GM19099 (cell line): ENCODE data around the gene GPC1.

ENCODE experiments used
- POLR2A ChIP-seq: IDR thresholded peaks from 3 replicates; pipeline ENCODE4 v1.6.1; 2011; ENCODE audit warnings: low read depth; ENCODE audit not compliant: insufficient read length; ENCODE audit errors: extremely low read depth

The GPC1 gene

DNA sequence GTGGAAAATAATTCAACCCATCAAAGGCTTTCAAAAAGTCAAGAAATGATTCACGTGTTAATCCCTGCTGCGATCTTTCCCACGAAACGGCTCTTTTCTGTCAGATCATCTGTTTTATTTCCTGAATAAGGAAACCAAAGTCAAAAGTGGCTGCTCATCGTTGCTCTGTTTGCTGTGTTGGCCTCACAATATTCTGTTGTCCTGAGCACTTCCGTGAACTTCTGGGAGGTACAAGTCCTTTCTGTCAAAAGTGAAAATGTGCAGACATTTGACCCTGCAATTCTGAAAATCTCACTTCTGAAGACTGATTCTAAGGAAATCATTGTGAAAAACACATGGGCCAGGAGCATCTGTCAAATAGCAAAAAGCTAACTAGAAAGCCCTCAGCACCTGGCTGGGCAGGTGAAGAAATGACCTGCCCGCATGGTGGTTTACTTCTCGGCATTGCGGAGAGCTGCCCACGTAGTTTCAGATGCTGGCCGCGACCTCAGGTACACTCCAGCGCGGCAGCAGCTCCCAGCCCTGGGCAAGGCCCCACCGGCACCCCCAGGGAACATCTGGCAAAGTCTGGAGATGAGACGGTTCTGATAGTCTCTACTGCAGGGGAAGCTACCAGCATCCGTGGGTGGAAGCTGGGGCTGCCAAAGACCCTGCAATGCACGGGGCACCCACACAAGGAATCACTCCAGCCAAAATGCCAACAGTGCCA, 31.9 kb upstream of the GPC1 start:
- TF ChIP-seq POLR2A = no peak

DNA sequence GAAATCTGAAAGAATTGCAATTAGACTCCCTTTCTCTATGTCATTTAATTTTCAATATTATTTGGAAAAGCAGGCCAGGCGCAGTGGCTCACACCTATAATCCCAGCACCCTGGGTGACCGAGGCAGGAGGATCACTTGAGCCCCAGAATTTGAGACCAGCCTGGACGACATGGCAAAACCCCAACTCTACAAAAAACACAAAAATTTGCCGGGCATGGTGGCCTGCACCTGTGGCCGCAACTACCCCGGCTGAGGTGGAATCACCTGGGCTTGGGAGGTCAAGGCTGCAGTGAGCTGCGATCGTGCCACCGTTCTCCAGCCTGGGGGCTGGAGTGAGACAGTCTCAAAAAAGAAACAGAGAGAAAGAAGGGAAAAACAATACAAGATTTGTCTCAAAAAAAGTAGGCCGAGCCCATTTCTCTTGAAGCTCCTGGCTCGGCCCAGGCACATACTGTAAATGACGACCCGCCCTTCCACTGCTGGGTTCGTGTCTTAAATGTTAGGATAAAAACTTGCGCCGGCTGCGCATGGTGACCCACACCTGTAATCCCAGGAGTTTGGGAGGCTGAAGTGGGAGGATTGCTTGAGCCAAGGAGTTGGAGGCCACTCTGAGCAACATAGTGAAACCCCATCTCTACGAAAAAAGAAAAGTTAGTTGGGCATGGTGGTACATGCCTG, 31.1 kb upstream of the GPC1 start:
- TF ChIP-seq POLR2A = no peak

DNA sequence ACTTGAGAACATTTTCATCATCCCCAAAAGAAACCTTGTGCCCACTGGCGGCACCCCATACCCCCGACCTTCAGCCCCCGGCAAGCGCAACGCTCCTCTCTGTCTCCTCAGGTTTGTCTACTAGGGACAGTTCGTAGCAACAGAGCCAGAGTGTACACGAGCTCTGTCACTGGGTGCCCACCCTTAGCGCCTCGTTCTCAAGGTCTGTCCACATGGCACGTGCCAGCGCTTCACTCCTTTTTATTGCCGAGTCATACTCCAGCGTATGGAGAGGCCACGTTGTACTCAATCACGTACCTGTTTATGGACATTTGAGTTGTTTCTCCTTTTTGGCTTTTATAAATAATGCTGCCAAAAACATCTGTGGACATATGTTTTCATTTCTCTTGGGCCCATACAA, 30.3 kb upstream of the GPC1 start:
- TF ChIP-seq POLR2A = no peak

DNA sequence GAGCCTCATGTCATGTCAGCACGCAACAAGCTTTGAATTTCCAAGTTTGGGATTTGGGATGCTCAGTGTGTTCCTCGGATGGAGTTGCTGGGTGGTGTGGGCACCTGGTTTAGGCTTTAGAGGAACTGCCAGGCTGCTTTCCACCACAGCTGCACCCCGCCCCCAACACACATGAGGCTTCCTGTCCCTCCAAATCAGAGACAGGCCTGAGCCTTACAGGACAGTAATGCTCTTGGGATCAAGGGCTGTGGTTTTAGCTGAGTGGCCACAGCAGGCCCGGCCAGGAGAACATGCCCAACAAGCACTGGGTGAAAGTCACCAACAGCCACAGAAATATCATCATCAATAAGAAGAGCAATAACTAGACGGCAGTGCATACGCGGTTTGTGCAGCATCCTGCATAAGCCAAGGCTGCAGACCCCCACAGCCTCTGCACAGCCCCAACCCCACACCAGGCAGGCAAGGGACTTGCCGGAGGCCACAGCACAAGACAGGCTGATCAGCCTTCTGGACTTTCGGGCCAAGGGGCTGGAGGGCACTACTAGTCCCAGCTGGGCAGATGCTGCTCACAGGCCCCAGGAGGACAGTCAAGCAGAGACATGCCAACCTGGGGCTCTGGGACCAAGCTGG, 29.7 kb upstream of the GPC1 start:
- TF ChIP-seq POLR2A = no peak

DNA sequence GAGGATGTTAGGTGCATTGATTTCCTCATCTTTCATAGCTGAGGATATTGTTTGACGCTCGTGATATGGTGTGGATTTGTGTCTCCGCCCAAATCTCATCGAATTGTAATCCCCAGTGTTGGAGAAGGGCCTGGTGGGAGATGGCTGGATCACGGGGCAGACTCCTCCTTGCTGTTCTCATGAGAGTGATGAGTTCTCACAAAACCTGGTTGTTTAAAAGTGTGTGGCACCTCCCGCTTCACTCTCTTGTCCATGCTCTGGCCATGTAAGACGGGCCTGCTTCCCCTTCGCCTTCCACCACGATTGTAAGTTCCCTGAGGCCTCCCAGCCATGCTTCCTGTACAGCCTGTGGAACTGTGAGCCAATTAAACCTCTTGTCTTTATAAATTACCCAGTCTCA, 28.4 kb upstream of the GPC1 start:
- no peak for TF ChIP-seq POLR2A

DNA sequence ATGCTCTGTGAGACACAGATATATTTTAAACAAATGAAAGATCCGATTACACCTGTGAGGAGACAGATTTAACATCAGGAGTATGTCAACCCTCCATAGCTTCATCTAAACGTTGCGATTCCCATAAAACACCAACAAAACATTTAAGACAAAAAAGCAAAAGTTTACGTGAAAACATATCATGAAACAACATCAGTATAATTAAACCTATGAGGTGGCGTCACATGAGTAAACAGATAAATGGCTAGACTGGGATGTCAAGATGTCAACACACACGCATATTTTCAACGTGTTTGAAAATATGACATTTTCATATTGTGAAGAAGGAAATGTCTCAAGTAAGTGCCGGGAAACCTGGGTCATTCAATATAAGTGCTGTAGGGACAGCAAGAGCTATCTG, 25.5 kb upstream of the GPC1 start:
- TF ChIP-seq POLR2A = no peak

DNA sequence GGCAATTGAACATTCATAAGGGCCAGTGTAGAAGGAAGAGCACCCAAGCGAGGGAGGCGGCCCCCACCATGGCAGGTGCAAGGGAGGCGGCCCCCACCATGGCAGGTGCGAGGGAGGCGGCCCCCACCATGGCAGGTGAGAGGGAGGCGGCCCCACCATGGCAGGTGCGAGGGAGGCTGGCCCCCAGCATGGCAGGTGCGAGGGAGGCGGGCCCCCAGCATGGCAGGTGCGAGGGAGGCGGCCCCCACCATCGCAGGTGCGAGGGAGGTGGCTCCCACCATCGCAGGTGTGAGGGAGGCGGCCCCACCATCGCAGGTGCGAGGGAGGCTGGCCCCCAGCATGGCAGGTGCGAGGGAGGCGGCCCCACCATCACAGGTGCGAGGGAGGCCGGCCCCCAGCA, 24.7 kb upstream of the GPC1 start:
- TF ChIP-seq POLR2A = no peak

DNA sequence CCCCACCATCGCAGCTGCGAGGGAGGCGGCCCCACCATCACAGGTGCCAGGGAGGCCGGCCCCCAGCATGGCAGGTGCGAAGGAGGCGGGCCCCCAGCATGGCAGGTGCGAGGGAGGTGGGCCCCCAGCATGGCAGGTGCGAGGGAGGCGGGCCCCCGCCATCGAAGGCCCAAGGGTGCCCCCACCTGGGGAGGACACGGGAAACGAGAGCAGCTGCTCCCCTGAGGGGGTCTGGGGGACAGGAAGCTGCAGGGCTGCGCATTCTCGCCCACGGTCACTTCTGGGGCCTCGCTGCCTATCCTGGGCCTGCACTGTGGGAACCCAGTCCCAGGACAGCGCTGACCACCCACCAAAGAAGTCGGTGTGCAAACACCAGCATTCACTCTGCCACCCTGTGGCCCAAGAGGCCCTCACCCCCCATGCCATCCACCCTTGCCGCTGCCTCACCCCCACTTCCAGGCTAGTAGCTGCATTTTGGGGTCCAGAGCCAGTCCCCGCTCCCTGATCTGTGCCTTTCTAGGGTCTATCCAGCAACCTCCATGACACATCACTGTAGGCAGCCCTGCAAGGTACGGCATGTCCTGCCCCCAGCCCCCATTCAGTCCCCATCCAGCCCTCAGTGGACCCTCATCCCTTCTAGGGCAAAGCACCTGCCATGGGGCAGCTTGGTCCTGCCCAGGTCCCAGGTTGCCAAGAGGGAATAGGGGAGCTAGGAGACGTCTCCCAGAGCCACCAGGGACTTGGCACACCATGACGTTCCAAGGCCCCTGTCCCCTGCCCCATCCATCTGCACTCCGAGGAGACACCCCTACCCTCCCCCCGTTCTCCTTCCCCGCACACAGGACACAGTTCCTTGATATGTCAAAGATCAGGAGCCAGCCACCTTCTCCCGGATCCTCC, 24.0 kb upstream of the GPC1 start:
- no peak for TF ChIP-seq POLR2A

DNA sequence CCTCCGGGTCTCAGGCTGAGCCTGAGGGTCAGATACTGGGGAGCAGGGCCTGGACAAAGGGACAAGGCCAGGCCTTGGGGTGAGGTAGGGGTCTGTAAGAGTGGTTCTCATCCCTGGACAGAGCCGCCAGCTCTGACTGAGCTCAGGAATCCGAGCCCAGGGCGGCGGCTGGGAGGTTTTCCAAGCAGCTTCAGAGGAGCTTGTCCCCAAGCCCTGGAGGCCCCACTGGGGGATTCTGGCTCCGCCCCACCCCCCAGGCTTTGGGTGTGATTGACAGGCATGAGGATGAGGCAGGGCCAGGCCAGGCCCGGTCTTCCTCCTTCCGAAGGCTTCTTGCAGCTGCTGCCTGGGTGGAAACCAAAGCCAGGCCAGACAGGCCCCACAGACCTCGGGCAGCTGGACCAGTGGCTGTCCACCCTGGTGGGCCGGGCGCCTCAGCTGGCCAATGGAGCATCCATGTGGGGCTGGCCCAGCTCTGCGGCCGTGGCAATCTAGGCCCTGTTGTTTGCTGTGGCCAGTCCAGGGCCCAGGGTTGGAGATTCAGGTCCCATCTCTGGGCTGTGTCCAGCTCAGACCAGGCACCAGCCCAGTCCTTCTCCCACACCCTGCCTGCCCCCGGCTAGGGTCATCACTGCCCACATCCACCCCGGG, 23.1 kb upstream of the GPC1 start:
- no peak for TF ChIP-seq POLR2A

DNA sequence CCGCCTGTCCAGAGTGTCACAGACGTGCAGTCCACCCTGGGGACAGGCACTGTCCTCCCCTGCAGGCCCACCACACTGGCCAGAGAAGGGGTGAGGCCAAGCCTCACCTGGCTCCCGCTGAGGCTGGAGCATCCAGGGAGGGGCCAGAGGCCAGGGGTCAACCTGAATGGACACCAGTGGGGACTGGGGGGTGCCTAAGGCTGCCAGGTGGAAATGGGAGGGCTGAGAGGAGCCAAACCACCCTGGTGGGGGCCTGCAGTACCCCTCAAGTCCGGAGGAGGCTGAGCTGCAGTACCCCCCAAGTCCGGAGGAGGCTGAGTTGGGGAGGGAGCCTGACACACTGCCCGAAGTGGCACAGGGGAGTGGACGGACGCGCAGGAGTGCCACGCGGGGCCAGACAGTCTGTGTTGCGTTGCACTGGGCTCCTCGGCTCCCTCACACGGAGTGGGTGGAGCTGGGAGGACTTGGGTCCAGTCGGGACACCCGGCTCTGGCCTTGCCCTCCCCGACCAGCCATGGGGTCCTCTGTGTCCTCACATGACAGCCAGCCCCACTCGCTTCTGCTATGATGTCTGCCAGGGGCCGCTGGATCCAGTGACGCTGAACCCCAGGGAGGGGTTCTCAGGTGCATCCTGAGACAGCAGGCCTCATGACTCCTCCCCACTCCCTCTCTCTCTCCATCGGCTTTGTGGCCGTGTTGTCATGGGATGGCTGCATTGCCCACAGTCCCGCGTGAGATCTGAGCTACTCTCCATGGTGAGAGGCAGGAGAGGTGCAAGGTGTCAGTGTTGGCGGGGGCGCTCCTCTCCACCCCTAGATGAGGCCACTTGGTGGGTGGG, 22.3 kb upstream of the GPC1 start:
- no peak for TF ChIP-seq POLR2A

DNA sequence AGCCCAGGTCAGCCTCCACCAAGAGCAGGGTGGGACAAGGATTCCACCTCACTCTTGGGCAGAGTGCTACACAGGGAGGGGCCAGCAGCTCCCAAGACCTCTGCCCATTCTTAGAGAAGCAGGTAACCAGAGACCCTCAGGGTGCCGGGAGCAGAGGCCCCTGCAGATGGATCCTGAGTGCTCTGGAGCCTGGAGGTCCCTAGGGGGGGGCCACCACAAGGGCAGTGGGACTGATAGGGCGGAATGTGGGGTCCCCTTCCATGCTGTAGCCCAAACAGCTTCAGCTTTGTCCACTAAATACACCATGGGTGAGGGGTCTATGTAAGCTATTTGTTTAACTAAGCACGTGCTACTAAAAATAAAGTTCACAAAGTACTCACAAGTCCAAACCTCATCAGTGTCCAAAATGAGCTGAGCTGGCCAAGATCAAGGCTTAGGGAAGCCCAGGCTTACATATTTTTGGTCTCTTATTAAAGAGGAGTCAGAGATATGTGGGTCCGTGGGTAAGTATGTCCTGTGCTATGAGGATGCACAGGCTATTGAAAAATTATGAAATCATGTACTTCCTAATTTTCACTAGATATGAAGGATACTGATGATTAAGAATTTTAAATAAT, 21.5 kb upstream of the GPC1 start:
- no peak for TF ChIP-seq POLR2A

DNA sequence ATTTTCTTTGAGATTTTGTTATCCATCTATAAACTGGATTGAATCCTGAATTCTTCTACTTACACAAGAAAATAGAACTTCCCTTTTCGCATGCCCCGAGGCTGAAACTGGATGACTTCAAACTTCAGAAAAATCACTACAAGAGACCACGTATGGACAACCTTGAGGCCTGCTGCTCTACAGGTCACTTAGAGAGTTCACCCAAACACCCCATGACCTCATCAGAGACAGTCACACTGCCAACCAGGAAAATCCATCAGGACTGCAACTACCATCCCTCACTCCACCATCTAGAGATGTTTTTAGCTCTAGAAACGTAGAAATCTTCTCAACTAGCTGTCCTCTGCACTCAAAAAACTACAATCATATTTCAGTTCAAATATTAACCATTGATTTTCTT, 18.6 kb upstream of the GPC1 start:
- no peak for TF ChIP-seq POLR2A

DNA sequence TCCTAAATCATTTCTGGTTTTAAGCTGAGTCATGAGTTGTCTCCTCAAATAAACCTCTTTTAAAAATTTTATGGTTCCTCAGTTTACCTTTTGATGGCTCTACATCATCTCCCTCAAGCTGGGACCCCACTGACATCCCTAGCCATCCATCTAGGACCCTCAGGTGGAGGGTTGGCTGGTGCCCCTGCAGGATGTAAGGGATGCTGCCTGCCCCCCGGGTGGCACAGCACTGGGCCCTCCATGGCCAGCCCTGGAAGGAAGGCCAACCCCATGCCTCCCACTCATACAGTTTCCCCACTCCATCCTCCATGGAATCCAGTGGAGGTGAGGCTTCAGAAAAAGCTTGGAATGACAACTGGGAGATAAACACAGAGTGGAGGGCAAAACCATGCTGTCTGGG, 17.2 kb upstream of the GPC1 start:
- no peak for TF ChIP-seq POLR2A
